Forelimb muscle (tissue), 1 donor: ENCODE data around the gene ZNF74. TPM values are rescaled to one million over a fixed set of nuclear protein-coding genes. Genes with fewer than 3 reads are reported as not detected.
"Not testable (repeated sequence)": the region's sequence is repeated elsewhere in the genome, so short reads cannot be mapped to it uniquely, and the experiment has no call there.

Source experiments
- DNase-seq: peaks from one replicate; pipeline ENCODE4 v3.0.0-alpha.2; 2013; ENCODE audit warnings: low read depth
- polyA plus RNA-seq: library from polyadenylated mRNA; unstranded; fragments of 120-200 nt; gene quantifications from one replicate; pipeline ENCODE4 v1.2.1, GENCODE V29; 2013; ENCODE audit not compliant: insufficient read length

Gene ZNF74
- polyA plus RNA-seq, 1 donor: 14.9 TPM

DNA sequence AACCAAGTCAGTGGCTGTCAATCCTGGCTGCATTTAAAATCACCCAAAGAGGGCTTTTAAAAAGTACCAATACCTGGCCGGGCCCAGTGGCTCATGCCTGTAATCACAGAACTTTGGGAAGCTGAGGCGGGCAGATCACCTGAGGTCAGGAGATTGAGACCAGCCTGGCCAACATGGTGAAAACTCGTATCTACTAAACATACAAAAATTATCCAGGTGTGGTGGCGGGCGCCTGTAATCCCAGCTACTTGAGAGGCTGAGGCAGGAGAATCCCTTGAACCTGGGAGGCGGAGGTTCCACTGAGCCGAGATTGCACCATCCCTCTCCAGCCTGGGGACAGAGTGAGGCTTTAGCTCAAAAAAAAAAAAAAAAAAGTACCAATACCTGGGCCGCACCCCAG, 17.7 kb upstream of the ZNF74 start:
- DNase-seq: not testable (repeated sequence)

DNA sequence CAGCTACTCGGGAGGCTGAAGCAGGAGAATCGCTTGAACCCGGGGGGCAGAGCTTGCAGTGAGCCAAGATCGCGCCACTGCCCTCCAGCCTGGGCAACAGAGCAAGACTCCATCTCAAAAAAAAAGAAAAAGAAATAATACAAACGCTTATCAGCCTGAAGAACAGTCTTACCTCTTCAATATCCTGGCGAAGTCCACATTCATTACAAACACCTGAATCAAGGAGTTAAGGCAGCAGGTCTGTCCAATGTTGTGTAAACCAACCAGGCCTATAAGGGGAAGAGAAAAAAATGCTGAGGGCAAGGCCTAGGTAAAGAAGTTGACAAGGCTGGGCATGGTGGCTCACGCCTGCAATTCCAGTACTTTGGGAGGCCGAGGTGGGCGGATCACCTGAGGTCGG, 17.0 kb upstream of the ZNF74 start:
- DNase-seq: not testable (repeated sequence)

DNA sequence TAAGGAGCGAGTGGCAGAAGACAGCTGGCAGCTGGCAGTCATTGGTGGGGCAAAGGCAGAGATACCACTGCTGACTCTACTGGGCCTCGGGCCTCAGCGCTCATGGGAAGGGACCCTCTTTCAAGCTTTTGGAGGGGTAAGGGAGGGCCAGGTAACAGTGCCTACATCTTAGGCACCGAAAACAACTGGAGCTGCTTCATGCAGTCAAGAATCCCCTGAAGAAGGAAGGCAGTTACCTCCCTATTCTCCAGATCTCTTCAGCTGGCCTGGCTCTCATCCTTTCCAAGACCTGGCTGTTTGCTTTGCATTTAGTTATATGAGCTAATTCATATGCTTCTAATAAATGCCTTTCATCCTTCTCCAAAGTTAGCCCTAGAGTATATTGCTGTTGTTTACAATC, 15.8 kb upstream of the ZNF74 start:
- no peak for DNase-seq

DNA sequence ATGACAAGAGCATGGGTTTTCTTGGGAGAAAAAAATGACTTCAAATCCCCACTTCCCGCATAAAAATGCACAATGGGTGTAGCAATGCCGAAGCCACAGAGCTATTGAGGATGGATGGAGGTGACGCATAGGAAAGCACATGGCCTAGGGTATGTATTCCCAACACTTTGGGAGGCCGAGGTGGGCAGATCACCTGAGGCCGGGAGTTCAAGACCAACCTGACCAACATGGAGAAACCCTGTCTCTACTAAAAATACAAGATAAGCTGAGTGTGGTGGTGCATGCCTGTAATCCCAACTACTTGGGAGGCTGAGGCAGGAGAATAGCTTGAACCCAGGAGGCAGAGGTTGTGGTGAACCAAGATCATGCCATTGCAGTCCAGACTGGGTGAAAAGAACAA, 15.3 kb upstream of the ZNF74 start:
- DNase-seq: not testable (repeated sequence)

DNA sequence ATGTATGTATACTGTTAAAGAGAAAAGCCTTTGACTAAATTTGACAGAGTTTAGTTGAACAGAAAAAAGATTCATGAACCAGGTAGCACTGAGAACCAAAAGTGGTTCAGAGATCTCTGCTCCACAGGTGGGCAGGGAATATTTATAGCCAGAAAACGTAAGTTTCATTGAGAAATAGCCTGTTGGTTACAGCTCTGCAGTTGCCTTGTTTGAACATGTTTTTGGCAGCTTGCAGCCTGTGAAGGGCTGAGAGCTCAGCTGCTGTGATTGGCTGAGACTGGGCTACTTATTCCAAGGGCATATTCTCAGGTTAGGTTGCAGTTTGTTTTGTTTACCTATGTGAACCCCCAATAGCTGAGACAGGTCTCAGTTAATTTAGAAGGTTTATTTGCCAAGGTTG, 13.5 kb upstream of the ZNF74 start:
- no peak for DNase-seq

DNA sequence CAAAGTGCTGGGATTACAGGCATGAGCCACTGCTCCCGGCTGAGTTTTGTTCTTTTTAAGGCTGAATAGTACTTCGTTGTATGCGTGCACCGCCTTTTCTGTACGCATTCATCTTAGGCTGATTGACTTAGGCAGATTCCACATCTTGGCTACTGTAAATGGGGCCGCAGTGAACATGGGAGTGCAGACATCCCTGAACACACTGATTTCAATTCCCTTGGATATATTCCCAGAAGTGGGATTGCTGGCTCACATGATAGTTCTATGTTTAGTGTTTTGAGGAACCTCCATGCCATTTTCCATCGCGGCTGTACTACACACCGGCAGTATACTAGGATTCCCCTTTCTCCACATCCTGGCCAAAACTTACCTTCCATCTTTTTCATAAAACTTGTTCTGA, 10.4 kb upstream of the ZNF74 start:
- DNase-seq: no peak

DNA sequence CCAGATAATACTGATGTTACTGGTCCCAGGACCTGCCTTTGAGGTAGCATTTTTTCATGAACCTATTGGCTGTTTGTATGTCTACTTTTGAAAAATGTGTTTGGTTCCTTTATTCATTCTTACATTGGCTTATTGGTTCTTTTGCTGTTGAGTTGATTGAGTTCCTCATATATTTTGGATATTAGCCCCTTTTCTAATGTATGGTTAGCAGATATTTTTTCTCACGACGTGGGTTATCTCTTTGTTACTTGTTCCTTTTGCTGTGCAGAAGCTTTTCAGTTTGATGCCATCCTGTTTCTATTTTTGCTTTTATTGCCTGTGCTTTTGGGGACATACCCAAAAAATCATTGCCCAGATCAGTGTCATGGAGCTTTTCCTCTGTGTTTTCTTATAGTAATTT, 9.8 kb upstream of the ZNF74 start:
- no peak for DNase-seq

DNA sequence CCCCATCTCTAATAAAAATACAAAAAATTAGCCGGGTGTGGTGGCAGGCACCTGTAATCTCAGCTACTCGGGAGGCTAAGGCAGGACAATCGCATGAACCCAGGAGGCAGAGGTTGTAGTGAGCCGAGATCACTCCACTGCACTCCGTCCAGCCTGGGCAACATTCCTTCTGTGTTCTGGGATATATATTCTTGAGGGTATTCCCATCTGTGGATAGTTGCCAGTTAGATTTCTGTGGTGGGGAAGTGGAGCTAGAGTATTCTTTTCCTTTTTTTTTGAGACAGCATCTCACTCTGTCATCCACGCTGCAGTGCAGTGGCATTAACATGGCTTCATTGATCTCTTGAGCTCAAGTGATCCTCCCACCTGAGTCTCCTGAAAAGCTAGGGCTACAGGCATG, 9.1 kb upstream of the ZNF74 start:
- DNase-seq: no peak

DNA sequence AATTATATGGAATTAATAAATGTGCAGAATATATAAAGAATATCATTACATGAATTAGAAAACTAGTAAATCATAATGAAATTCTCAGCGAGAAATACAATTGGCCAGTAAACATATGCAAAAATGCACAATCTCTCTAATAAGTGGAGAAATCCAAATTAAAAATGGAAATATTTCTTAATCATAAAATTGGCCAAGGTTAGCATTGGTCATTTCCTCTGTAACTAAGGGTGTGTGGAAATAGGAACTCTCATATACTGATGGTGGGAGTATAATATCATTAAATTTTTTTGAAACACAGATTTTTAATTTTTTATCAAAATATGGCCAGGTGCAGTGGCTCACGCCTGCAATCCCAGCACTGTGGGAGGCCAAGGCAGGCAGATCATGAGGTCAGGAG, 7.6 kb upstream of the ZNF74 start:
- DNase-seq: no peak

DNA sequence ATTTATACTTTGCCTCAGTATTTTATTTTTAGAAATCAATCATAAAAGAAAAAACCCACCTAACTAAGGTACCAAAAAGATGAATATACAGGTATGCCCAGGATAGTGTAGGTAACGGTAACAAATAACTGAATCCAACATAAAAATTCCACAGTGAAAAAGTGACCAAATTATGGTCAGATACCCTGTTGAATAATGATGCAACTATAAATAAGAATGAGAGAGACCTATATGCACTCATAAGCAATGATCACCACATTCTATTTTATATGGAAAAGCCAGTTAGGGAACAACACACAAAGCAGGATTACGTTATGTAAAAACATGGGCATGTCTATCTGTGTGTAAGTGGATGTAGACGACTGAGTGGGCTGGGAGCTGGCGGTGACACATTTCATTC, 7.0 kb upstream of the ZNF74 start:
- DNase-seq: no peak

DNA sequence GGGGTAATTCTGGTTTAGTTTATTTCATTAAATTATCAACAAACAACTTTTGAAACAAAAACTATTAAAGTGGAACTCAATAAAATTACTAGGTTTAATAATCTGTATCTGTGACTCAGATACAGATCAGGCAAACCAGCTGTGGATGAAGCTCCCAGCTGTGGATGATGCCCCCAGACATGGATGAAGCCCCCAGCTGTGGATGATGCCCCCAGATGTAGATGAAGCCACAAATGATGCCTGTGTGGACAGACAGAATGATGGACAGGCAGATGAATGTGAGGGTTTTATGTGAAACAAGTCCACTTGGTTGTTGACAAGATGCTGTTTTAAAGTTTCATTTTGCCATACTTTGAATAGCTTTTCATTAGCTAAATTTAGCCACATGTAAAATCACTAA, 5.8 kb upstream of the ZNF74 start:
- no peak for DNase-seq

DNA sequence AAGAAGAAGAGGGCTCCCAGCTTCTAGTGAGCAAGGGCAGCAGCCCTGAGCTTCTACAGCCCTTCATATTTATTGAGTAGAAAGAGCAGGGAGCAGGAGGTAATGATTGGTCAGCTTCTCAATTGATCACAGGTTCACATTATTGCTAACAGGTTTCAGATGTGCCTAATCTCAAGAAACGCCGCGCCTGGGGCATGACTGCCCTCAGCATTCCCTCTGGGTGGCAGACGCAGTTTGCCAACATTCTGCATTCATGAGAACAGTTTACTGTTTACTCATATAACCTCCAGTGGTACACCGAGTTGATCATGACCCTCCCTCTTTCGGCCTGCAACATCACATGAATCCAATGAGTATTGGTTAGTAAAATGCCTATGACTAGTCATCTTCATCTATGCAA, 4.7 kb upstream of the ZNF74 start:
- no peak for DNase-seq

DNA sequence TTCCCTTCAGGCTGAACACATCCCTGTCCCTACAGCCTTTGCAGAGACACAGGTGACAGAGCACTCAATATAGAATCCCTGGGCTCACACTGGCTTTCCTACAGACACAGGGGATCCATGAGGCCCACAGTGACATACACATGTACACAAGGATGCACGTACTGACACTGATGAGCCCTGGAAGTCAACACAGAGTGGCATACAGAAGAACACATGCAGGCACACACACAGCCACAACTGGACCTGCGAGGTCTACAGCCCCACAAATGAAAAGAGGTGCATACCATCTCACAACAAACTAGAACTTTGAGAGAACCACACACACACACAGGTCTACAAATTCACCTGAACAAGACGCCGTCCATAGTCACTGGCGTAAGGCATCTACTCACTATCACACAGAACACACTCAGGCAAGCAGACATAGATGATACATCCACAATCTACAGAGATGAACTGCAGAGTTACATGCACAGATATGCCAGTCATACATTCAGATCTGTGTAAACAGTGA, 3.5 kb upstream of the ZNF74 start:
- no peak for DNase-seq

DNA sequence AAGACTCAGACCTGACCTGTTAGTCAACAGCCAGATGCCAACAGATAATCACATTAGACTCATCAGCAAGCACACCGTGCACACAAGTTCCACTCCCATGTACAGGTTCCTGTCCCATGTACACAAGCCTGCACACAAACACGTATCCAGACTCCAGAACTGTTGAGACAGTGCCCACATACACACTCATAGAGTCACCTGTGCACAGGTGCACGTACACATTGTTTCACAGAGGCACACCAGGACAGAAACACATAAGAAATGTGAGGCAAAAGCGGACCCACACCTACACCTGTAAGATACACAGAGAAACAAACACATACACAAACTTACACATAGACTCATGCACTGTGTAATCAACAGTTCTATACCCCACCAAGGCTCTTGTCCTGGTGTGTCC, 2.7 kb upstream of the ZNF74 start:
- no peak for DNase-seq

DNA sequence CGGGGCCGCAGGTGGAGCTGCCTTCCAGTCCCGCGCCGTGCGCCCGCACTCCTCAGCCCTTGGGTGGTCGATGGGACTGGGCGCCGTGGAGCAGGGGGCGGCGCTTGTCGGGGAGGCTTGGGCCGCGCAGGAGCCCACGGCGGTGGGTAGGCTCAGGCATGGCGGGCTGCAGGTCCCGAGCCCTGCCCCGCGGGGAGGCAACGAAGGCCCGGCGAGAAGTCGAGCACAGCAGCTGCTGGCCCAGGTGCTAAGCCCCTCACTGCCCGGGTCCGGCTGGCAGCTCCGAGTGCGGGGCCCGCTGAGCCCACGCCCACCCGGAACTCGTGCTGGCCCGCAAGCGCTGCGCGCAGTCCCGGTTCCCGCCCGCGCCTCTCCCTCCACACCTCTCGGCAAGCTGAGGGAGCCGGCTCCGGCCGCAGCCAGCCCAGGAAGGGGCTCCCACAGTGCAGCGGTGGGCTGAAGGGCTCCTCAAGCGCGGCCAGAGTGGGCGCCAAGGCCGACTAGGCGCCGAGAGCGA, 1.5 kb upstream of the ZNF74 start:
- not testable (repeated sequence) for DNase-seq

DNA sequence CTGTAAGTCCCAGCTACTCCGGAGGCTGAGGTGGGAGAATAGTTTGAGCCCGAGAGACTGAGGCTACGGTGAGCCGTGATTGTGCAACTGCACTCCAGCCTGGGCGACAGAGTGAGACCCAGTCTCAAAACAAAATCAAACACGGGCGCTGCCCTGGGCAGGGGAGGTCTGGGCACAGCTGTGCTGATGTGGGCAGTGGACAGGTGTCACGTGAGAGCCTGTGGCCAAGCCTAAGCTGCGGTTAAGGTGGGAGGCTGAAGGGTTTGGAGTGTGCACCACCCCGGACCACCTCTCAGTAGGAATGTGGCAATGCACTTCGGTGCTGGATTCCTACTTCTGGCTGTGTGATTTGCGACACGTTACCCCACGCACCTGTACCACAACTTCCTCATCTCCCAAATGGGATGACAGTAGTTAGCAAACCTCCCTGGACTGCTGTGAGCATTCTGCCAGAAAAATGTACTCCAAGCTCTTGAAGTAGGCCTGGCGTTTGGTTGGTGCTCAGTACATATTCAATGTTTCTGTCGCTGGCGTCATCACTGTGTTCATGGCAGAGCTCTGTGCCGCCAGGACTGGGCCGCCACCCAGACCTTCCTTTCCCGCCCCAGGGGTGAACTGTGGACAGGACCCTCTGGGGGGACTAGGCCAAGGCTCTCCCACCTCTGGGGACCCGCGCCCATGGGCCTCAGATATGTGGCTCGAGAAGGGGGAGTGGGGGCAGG, 807 bp upstream of the ZNF74 start:
- DNase-seq: no peak

DNA sequence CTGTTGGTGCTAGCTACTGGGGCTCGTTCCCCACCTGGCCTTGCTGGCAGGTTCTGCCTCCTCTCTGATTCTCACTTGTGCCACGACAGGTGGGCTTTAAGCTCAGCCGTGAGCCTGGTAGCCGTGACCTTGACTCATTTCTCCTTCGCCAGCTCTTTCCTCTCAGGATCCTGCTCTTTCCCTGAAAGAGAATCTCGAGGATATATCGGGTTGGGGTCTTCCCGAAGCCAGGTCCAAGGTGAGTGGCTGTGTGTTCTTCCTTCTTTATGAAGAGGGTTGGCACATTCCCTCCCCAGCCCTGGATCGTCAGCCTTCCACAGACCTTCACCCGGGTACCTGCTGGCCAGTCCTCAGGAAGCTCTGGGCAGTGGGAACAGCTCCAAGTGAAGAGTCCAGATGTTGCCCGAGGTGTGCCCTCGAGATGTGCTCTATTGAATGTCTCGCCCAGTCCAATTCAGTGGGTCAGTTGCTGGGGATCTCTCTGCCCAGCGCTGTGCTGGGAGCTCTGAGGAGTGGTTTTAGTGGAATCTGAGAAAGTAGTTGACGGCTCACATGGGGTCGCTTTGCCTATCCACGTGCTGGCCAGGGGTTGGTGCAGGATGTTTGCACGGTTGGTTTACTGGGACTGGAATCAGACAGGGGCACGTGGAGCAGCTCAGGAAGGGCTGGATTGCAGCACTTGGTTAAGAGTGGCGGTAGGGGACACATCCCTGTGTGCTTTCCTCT, 1.4 kb downstream of the ZNF74 start:
- no peak for DNase-seq

DNA sequence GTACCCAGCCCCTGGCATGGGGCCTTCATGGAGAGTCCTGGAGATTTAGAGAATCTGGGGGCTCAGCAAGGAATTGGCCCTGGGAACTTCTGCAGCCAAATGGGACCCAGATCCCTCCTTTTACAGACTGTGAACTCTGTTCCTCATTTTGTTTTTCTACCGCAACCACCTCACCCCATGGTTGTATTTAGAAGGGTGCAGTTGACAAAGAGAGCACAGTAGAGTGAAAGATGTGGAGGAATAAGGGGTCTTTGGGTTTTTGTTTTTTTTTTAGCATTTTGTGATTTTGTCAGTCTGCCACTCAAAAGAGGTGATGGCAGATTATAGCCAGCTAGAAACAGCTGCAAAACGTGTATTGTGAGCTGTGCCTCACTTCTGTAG, 1.9 kb downstream of the ZNF74 start:
- no peak for DNase-seq

DNA sequence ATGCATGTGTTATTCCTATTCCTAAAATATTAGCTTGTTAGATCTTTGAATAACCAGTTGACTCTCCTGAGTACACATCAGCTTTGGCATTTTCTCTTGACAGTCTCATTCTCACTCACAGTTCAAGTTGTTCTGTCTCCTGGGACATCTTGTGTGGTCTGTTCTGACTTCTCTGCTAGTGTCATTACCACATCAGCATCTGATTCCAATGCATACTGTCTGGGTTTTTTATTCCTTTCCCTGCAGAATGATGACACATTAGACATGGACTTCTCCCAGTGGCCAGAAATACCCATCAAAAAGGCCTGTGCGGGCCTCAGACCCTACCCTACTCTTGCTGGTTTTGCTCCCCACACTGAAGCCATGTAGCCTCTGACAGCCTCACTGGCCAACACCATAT, 2.7 kb downstream of the ZNF74 start:
- no peak for DNase-seq

DNA sequence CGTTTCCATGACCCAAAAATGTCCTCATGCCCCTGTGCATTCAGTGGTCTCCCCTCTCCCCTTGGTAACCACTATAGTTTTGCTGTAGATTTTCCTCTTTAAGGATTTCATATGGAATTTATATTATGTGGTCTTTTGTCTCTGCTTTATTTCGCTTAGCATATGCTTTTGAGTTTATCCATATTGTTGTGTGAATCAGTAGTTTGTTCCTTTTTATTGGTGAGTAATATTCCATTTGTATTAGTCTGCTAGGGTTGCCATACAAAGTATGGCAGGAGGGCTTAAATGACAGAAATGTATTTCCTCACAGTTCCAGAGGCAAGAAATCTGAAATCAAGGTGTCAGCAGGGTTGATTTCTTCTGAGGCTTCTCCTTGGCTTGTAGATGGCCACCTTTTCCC, 3.5 kb downstream of the ZNF74 start:
- DNase-seq: no peak

DNA sequence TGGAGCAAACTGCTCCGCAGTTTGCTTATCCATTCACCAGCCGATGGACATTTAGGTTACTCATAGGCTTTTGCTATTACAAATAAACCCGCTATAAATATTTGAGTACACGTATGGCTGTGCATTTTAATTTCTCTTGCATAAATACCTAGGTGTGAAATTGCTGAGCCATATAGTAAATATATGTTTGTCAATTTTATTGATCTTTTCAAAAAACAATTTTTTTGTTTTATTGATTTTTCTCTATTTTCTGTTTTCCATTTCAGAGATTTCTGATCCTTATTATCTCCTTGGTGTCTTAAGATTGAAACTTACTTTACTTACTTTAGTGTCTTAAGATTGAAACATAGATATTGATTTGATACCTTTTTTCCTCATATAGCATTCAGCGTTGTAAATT, 4.5 kb downstream of the ZNF74 start:
- no peak for DNase-seq

DNA sequence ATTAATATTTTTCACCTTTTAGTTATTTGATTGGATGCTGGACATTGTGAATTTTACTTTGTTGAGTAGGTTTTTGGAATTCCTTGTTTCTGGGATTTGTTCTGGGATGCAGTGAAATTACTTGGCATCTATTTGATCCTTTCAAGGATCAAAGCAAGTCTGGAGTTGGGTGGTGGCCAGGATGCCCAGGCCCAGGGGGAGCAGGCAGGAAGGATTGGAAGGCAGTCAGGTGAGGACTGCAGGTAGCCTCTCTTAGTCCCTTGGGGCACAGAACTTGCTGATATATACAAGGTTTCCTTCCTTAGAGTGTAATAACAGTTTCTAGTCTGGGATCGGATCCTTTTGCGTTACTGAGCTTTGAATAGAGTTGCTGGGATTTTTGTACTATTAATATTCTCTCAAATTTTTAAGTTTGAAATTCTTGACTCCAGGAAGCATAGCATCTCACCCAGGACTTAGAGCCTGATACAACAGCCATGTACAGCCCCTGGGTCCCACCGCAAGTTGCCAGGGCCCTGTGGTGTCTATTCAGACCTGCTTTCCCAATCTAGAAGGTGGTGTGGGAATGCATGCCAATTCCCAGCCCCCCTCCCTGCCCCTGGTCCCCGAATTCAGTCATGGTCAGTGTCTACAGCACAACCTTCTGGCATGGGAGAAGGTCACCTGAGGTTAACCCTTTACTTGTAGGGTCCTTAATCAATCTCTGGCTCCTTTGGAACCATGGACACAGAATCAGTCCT, 6.1 kb downstream of the ZNF74 start:
- DNase-seq: no peak
